Stimulated activated CD4-positive, alpha-beta T cell treated with anti-CD3 and anti-CD28 coated beads, Interleukin-4, amount 100 ng/mL, for 1 hour (primary cell): ENCODE data around the gene PARD3B.

Experiments
- DNase-seq: peaks from one replicate; pipeline ENCODE4 v3.0.0-alpha.2; 2020

PARD3B gene

GRCh38 chr2:204715361-204715760, 170.1 kb downstream of the PARD3B start:
- no peak for DNase-seq

DNA sequence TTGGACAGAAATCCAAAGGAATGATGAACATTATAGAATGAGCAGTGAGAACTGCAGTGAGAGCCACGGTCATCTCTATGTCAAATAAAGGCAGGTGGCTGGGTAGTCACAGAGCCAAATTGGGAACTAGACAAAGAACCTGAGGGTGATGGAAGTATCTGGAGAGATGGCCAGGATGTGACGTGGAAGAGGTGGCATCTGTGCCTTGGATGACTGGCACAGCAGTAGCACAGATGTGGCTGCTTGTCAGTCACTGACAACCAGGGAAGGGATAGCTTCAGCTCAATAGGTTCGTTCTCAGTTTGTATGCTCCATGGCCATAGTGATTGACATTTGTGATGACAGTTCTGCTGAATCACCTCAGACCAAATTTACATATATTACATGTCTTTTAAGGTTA, 172.3 kb downstream of the PARD3B start:
- no peak for DNase-seq

GRCh38 chr2:204718607-204719006, 173.3 kb downstream of the PARD3B start:
- DNase-seq: no peak

DNA sequence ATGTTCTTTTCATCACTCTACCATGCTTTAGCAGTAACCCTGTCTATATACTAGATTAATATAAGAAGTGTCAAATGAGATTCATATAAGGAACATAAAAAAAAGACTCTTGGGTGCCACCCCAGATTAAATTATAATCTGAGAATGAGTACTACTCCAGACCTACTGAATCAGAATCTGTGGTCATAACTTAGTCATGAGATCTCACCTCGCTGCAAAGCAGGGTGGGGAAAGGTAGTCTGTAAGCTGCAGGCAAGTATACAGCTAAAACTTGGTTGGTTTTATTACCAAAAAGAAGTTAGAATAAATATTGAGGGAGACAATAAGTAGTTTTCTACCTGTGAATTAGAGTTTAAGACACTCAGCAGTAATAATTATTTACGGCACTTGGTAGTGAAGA, 175.6 kb downstream of the PARD3B start:
- DNase-seq: no peak

GRCh38 chr2:204722207-204722606, 176.9 kb downstream of the PARD3B start:
- DNase-seq: no peak

DNA sequence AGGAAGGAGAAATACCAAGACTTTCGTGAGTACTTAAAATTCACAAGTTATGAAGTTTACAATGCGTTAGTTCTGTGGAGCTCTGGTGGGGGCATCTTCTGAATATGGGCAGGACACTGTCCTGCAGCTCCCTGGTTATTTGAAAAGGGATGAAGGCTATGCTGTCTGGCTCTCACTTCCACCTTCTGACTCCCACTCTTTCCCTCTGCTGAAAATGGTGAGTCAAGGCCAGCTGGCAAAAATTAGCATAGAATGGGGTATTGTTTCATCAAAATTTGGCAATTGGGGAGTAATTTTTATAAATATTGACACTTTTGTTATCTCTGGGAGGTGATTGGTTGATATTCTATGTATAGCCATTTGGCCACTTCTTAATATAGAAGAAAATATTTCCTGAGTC, 177.4 kb downstream of the PARD3B start:
- DNase-seq: no peak

- DNase-seq: no peak
Observed at GRCh38 chr2:204725693-204726360, 180.6 kb downstream of the PARD3B start.

DNA sequence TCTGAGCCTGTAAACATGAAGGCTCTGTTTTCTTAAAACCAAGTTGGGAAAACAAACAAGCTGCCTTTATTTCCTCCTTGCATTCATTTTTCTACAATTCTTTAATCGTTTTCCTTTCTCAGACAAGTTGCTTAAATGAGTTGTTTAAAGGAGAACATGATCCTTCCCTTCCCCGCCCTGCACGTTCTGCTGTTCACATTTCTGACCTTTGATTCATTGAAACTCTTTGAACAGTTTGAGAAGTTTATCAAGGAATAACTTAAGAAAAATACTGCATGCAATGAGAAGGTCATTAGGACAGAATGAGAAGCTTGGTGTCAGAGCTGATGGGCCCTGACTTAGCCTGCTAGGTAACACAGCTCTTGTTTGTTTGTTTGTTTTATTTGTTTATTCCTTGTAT, 181.6 kb downstream of the PARD3B start:
- DNase-seq: no peak

GRCh38 chr2:204727368-204727767, 182.1 kb downstream of the PARD3B start:
- DNase-seq: no peak

DNA sequence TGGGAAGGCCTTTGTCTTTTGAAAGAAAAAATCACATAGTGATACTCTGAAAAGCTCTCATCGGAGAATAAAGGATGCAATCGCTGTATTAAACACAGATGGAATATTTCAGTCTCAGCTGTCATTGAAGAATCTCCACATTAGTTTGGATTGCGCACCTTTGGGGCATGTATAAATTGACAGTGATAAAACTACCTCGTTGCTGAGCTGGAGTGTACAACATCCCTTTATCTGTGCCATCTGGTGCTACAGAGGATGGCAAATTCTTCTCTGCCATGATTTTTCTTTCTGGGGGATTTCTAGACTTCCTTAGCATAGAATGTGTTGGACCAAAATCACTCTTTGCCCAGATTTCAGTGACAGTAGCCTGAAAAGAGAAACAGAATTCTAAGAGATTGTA, 185.3 kb downstream of the PARD3B start:
- DNase-seq: no peak

GRCh38 chr2:204732019-204732418, 186.7 kb downstream of the PARD3B start:
- no peak for DNase-seq

- DNase-seq: no peak
Observed at GRCh38 chr2:204737296-204737695, 192.0 kb downstream of the PARD3B start.

- DNase-seq: no peak
Observed at GRCh38 chr2:204738721-204739120, 193.4 kb downstream of the PARD3B start.

GRCh38 chr2:204743393-204743960, 198.2 kb downstream of the PARD3B start:
- DNase-seq: no peak

DNA sequence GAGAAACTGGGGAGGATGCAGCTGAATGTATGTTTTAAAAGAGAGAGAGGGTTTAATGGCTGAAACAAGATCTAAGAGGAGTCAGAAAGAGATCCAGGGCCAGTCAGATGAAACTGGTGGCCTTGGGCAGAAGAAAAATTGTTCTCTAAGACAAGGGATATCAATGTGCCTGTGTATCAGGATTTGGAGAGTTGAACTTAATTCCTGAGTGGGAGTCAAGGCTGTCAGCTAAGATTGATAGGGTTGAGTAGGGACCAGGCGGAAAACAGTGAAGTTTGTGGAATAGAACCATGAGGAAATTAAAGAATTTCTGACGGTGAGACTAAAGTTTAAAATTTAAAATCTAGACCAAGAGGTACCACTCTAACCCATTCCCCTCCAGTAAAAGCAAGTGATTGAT, 199.2 kb downstream of the PARD3B start:
- no peak for DNase-seq

GRCh38 chr2:204748286-204748685, 203.0 kb downstream of the PARD3B start:
- DNase-seq: no peak

DNA sequence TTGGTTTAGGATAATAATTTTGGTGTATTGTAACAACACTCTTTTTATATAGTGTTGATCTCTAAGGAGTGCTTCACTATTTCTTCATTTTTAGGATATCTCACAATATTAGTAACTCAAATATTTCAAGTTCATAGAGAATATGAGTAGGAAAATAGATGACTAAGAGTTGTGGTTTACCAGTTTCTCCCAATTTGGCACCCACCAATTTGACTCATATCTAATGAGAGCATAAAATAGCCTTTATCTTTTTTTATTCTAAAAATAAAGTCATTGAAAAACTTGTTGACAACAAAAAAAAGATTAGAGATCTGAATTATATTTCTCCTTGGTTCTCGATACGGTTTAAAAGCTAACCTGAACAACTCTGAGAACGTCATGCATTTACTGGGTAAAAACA, 204.0 kb downstream of the PARD3B start:
- no peak for DNase-seq

GRCh38 chr2:204750389-204750788, 205.1 kb downstream of the PARD3B start:
- DNase-seq: no peak

- no peak for DNase-seq
Observed at GRCh38 chr2:204751472-204751871, 206.2 kb downstream of the PARD3B start.

- DNase-seq: no peak
Observed at GRCh38 chr2:204753841-204754240, 208.6 kb downstream of the PARD3B start.

DNA sequence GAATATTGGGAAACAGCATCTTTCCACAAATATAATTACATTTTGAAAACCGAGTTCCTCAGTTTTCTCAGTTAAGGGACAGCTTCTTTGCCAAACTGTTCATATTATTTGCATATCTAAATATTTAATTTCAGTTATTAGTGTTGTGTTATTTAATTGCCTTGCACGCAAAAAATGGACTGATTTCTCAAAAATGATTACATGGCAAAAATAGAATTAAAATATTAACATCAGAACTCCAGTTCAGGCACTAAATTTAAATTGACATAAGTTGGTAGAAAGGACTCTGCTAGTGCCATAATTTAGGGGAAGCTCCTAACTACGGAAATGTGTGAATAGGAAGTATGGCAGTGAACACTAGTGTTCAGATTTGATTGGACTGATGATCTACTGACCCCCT, 209.6 kb downstream of the PARD3B start:
- no peak for DNase-seq

DNA sequence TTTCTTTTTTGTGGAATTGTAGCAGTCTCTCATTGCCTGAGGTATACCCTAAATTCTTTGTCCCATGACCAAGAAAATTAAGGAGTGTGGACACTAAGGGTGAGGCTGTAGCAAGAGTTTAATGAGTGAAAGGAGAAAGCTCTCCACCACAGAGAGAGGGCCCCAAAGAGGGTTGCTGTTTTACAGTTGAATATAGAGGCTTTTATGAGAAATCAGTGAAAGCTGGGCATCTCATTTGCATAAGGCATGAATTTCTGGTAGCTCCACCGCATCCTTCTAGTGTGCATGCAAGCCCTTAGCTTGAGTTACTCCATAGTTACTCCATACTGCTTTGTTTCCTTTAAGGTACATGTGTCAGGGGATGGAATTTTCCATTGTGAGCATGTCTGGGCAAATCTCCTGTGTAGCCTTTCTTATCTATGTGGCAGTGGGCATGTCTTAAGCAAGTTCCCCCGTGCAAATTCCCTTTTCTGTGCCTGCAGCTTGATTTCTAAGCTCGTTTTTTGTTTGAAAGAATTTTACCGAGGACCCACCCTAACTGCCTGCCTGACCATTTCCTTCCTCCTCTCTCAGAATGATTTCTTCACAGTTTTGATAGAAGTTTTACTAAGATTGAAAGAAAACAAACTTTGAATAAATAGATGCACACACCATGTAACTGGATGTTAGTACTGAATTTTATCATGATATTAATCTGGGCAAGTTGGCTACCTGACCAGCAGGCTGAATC, 218.9 kb downstream of the PARD3B start:
- no peak for DNase-seq

GRCh38 chr2:204770735-204771134, 225.5 kb downstream of the PARD3B start:
- DNase-seq: no peak

- no peak for DNase-seq
Observed at GRCh38 chr2:204771721-204772120, 226.4 kb downstream of the PARD3B start.
